GM19395 (cell line): ENCODE data around the gene ANHX.

Experiments
- ATAC-seq: cut with Tn5 transposase; IDR thresholded peaks from one replicate; pipeline ENCODE4 v1.9.1; 2021; ENCODE audit warnings: mild to moderate bottlenecking, moderate library complexity; ENCODE audit not compliant: unreplicated experiment

The ANHX gene

GRCh38 chr12:133203344-133204263 lies 32.1 kb downstream of the ANHX start:
- no peak for ATAC-seq

- no peak for ATAC-seq
Measured at GRCh38 chr12:133202493-133203343, 33.0 kb downstream of the ANHX start.

GRCh38 chr12:133201888-133202287 lies 33.8 kb downstream of the ANHX start:
- no peak for ATAC-seq

- no peak for ATAC-seq
Measured at GRCh38 chr12:133192847-133193246, 42.8 kb downstream of the ANHX start.

GRCh38 chr12:133190176-133190575 lies 45.5 kb downstream of the ANHX start:
- ATAC-seq, result no peak

GRCh38 chr12:133181238-133181959 lies 54.3 kb downstream of the ANHX start, which contains the start of gene ZNF268:
ZNF268 (plus strand) TSS chr12:133181495; CDS start chr12:133181998, 503 bp downstream.
- peak; percentile 94 for ATAC-seq

- no peak for ATAC-seq
Measured at GRCh38 chr12:133180669-133181068, 55.0 kb downstream of the ANHX start.

- ATAC-seq, result no peak
Measured at GRCh38 chr12:133174901-133175300, 60.8 kb downstream of the ANHX start.

GRCh38 chr12:133172491-133172890 lies 63.2 kb downstream of the ANHX start:
- no peak for ATAC-seq
